Measurements from ENCODE around the gene KRTAP10-10.

Gene KRTAP10-10

GRCh38 chr21:44686843-44687561, 49.8 kb downstream of the KRTAP10-10 start:
- TF ChIP-seq EZH2phosphoT487 (IDR thresholded peaks at IDR 0.05; ENCODE audit: low read depth) (no peak), CTCF (IDR thresholded peaks at IDR 0.05; ENCODE audit: low read depth, low read length) (no peak)
- Histone ChIP-seq H3K4me2 (ENCODE audit: low read length) (no peak overlapping the region), H3K4me1 (ENCODE audit: low read length) (no peaks in the 10 kb centered on the region), H3K27me3 (ENCODE audit: low read depth, low read length) (no peaks in the 10 kb centered on the region), H3K4me3 (ENCODE audit: low read length) (no peak overlapping the region), H3K9me3 (ENCODE audit: insufficient read depth, low read length) (no peaks in the 10 kb centered on the region), H2AFZ (ENCODE audit: low read depth, low read length) (no peak overlapping the region), H3K36me3 (replicated peaks; ENCODE audit: low read depth, low read length) (no peaks in the 10 kb centered on the region), H3K79me2 (ENCODE audit: low read length) (no peaks in the 10 kb centered on the region), H3K27ac (ENCODE audit: low read length) (no peak overlapping the region), H4K20me1 (ENCODE audit: insufficient read depth, low read length) (no peaks in the 10 kb centered on the region), H3K9ac (ENCODE audit: low read length) (no peak overlapping the region)

- H3K4me1 ChIP-seq (ENCODE audit: low read length) = no peaks in the 10 kb centered on the region
- H3K9me3 ChIP-seq (ENCODE audit: insufficient read depth, low read length) = no peaks in the 10 kb centered on the region
- TF ChIP-seq CTCF (IDR thresholded peaks at IDR 0.05; ENCODE audit: low read depth, low read length) (no peak), EZH2phosphoT487 (IDR thresholded peaks at IDR 0.05; ENCODE audit: low read depth) (no peak)
- no peaks in the 10 kb centered on the region for H3K27me3 ChIP-seq (ENCODE audit: low read depth, low read length)
- H3K27ac ChIP-seq (ENCODE audit: low read length) = no peak overlapping the region
- no peak overlapping the region for H3K9ac ChIP-seq (ENCODE audit: low read length)
- no peak overlapping the region for H2AFZ ChIP-seq (ENCODE audit: low read depth, low read length)
- no peaks in the 10 kb centered on the region for H3K79me2 ChIP-seq (ENCODE audit: low read length)
- H3K4me2 ChIP-seq (ENCODE audit: low read length) = no peak overlapping the region
- no peaks in the 10 kb centered on the region for H3K36me3 ChIP-seq (replicated peaks; ENCODE audit: low read depth, low read length)
- H4K20me1 ChIP-seq (ENCODE audit: insufficient read depth, low read length) = no peaks in the 10 kb centered on the region
- H3K4me3 ChIP-seq (ENCODE audit: low read length) = no peak overlapping the region
These were observed 50.5 kb downstream of the KRTAP10-10 start for GRCh38 chr21:44687671-44688070.

Measured in OCI-LY3 (cell line).